ENCODE results near the gene PPP1R13L. TPM values are rescaled to one million over a fixed set of nuclear protein-coding genes. Genes with fewer than 3 reads are reported as not detected.
A peak's percentile ranks its signal among the peaks of the same experiment; 100 is the strongest.

PPP1R13L gene
- total and polyA plus RNA-seq, 10 donors = 3.9 to 18.1 (median 12.1) TPM

DNA sequence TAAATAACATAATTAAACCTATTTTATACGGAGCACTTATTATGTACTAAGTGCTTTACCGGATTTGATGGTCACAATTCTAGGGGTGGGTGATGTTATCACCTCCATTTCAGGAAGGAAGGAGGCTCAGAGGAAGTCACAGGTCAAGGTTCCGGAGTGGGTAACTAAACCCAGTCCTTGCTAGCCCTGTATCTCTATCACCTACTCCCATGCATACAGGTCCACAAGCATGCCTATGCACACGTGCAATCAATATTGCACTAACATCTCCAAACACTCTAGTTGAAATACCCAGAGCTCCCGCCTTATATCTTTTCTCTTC is 45.1 kb upstream of the PPP1R13L start:
- Histone ChIP-seq H3K27ac (peak overlapping the region; percentile 51 to 88 (median 75)), H3K27me3 (replicated peaks in 1 of 7) (no peaks in the 10 kb centered on the region), H3K36me3 (no peaks in the 10 kb centered on the region), H3K9me3 (no peaks in the 10 kb centered on the region), H3K4me1 (peaks cover 19 to 66% (median 42%) of the 10 kb centered on the region in 6 donors), H3K4me3 (peak overlapping the region; percentile 49 to 84 (median 62))
- TF ChIP-seq, protein P1, sequence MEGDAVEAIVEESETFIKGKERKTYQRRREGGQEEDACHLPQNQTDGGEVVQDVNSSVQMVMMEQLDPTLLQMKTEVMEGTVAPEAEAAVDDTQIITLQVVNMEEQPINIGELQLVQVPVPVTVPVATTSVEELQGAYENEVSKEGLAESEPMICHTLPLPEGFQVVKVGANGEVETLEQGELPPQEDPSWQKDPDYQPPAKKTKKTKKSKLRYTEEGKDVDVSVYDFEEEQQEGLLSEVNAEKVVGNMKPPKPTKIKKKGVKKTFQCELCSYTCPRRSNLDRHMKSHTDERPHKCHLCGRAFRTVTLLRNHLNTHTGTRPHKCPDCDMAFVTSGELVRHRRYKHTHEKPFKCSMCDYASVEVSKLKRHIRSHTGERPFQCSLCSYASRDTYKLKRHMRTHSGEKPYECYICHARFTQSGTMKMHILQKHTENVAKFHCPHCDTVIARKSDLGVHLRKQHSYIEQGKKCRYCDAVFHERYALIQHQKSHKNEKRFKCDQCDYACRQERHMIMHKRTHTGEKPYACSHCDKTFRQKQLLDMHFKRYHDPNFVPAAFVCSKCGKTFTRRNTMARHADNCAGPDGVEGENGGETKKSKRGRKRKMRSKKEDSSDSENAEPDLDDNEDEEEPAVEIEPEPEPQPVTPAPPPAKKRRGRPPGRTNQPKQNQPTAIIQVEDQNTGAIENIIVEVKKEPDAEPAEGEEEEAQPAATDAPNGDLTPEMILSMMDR (IDR thresholded peaks at IDR 0.05 in 8 of 11, conservative IDR thresholded peaks at IDR 0.05 in 3 of 11) = no peak
- TF ChIP-seq POLR2AphosphoS5 (IDR thresholded peaks at IDR 0.05) = peak in 1 of 3 donors; percentile 44
- 6 to 16% (median 10%) methylated on average over 5 of the region's 5 CpGs for WGBS, 5 donors
- DNase-seq = no peak
- intact Hi-C loops (cut with DNase I; ENCODE audit: low total_unique reads) = no loop called here

DNA sequence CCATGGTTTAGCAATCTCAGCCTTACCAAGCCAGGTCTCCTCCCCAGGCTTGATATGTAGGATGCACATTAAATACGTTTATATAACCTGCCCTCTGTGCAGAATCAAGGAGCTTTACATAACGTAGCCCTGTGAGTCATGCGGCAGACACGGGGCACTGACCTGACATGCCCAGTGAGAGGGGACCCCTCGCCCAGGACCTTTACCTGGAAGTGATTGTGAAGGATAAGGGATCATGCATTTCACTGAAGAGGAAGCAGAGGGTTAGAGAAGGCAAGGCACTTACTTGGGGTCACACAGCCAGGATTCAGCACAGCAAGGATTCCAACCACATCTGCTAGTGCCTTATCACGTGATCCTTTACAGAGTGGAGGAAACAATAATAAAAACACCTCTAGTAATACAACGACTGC is 44.0 kb upstream of the PPP1R13L start:
- intact Hi-C loops (cut with DNase I; ENCODE audit: low total_unique reads) = no loop called here
- Histone ChIP-seq H3K27ac (peak overlapping the region in 5 of 8 donors; percentile 66 to 88 (median 87)), H3K36me3 (no peaks in the 10 kb centered on the region), H3K9me3 (no peaks in the 10 kb centered on the region), H3K27me3 (replicated peaks in 1 of 7) (no peaks in the 10 kb centered on the region), H3K4me1 (peaks cover 25 to 66% (median 47%) of the 10 kb centered on the region in 6 donors), H3K4me3 (peak overlapping the region in 1 of 8 donors; percentile 63)
- WGBS, 5 donors = 63 to 78% (median 72%) methylated on average over 7 of the region's 7 CpGs
- TF ChIP-seq POLR2AphosphoS5 (IDR thresholded peaks at IDR 0.05) (no peak), POLR2A (IDR thresholded peaks at IDR 0.05) (no peak)
- TF ChIP-seq, protein P1 (IDR thresholded peaks at IDR 0.05 in 8 of 11, conservative IDR thresholded peaks at IDR 0.05 in 3 of 11) = no peak
- DNase-seq = no peak

DNA sequence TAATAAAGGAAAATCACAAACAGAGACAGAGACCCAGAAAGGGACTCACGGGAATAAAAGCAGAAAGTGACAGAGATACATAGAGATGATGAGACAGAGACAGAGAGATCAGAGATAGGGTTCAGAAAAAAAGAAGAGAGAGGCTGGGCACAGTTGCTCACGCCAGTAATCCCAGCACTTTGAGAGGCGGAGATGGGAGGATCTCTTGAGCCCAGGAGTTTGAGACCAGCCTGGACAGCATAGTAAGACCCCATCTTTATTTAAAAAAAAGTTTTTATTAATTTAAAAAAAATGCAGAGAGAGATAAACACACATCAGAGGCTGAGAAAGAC is 43.5 kb upstream of the PPP1R13L start:
- H3K9me3 ChIP-seq = no peaks in the 10 kb centered on the region
- H3K27me3 ChIP-seq (replicated peaks in 1 of 7) = no peaks in the 10 kb centered on the region
- peak overlapping the region in 2 of 8 donors; percentile 80 to 87 for H3K27ac ChIP-seq
- H3K4me1 ChIP-seq = peaks cover 25 to 71% (median 52%) of the 10 kb centered on the region in 6 donors
- intact Hi-C loops (cut with DNase I; ENCODE audit: low total_unique reads) = no loop called here
- no peak for DNase-seq
- no peak for TF ChIP-seq POLR2AphosphoS5 (IDR thresholded peaks at IDR 0.05)
- no peak for TF ChIP-seq POLR2A (IDR thresholded peaks at IDR 0.05)
- TF ChIP-seq, protein P1 (IDR thresholded peaks at IDR 0.05 in 8 of 11, conservative IDR thresholded peaks at IDR 0.05 in 3 of 11) = no peak
- 91 to 98% (median 94%) methylated on average over 3 of the region's 3 CpGs for WGBS, 5 donors
- no peaks in the 10 kb centered on the region for H3K36me3 ChIP-seq
- no peak overlapping the region for H3K4me3 ChIP-seq

DNA sequence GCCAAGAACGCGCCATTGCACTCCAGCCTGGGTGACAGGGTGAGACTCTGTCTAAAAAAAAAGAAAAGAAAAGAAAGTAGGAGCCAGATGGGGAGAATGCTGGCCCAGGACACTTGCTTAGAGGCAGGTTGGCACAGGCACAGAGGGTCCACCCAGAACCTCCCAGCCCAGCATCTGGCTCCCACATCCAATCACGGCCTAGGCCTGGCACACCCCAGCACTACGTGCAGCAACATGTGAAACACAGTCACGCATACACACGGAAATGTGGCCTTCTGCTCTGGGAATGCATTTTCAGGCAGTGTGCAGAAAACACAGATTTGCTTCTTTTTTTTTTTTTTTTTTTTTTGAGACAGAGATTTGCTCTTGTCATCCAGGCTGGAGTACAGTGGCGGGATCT is 42.1 kb upstream of the PPP1R13L start:
- H3K9me3 ChIP-seq = no peaks in the 10 kb centered on the region
- no peaks in the 10 kb centered on the region for H3K27me3 ChIP-seq (replicated peaks in 1 of 7)
- no peak for DNase-seq
- TF ChIP-seq POLR2A (IDR thresholded peaks at IDR 0.05) (no peak), POLR2AphosphoS5 (IDR thresholded peaks at IDR 0.05) (no peak)
- TF ChIP-seq, protein P1 (IDR thresholded peaks at IDR 0.05 in 8 of 11, conservative IDR thresholded peaks at IDR 0.05 in 3 of 11) = no peak
- H3K4me1 ChIP-seq = peaks cover 33 to 84% (median 60%) of the 10 kb centered on the region in 6 donors
- WGBS, 5 donors = 90 to 98% (median 91%) methylated on average over 7 of the region's 7 CpGs
- intact Hi-C loops (cut with DNase I; ENCODE audit: low total_unique reads) = no loop called here
- no peaks in the 10 kb centered on the region for H3K36me3 ChIP-seq
- H3K27ac ChIP-seq = no peak overlapping the region
- H3K4me3 ChIP-seq = no peak overlapping the region

Data from spleen (tissue), 11 donors.